WI38 (cell line): ENCODE results near the gene ALDH1A1.

ENCODE experiments used
- H3K4me3 ChIP-seq: 2 replicates; pipeline ENCODE4 v1.5.1; 2011; ENCODE audit warnings: low read depth, mild to moderate bottlenecking, control low read depth, low read length
- CTCF ChIP-seq: IDR thresholded peaks from 2 replicates; pipeline ENCODE4 v1.5.1; 2012; ENCODE audit warnings: low read depth, mild to moderate bottlenecking, control low read depth, low read length

Gene ALDH1A1

GRCh38 chr9:72856972-72857623 lies 95.8 kb downstream of the ALDH1A1 start:
- H3K4me3 ChIP-seq, result no peak overlapping the region
- peak; percentile 51; the same call in 1 of the 2 replicates for TF ChIP-seq CTCF

GRCh38 chr9:72855890-72856523 lies 96.8 kb downstream of the ALDH1A1 start:
- no peak overlapping the region for H3K4me3 ChIP-seq
- TF ChIP-seq CTCF, result no peak

GRCh38 chr9:72855321-72855720 lies 97.5 kb downstream of the ALDH1A1 start:
- no peak for TF ChIP-seq CTCF
- no peak overlapping the region for H3K4me3 ChIP-seq
